ENCODE data around the gene LRIG1.

GRCh38 chr3:66399529-66400232, 101.1 kb downstream of the LRIG1 start:
- TF ChIP-seq CTCF (IDR thresholded peaks at IDR 0.05 in 2 of 3, conservative IDR thresholded peaks at IDR 0.05 in 1 of 3; ENCODE audit: control insufficient read depth in 2 of 3, extremely low read depth in 1 of 3, insufficient read depth in 1 of 3, low read depth in 3 of 3, low read length in 3 of 3) = no peak
- TF ChIP-seq PBX3 (IDR thresholded peaks at IDR 0.05; ENCODE audit: insufficient replicate concordance, low read depth, low read length) = no peak
- no peak for TF ChIP-seq NR2C2 (IDR thresholded peaks at IDR 0.05; ENCODE audit: borderline replicate concordance, control insufficient read depth, insufficient read length, low read depth)
- TF ChIP-seq USF2 (IDR thresholded peaks at IDR 0.05; ENCODE audit: borderline replicate concordance, low read depth, low read length) = no peak
- no peak for TF ChIP-seq MYC (IDR thresholded peaks at IDR 0.05; ENCODE audit: insufficient read depth, insufficient read length, insufficient replicate concordance, low read length, severe bottlenecking)
- TF ChIP-seq TCF3 (IDR thresholded peaks at IDR 0.05; ENCODE audit: borderline replicate concordance, insufficient read depth, low read depth, low read length) = no peak
